22Rv1 (cell line): ENCODE data around the gene TEX12.

ENCODE experiments used
- CTCF ChIP-seq: fragments of 450-650 bp; IDR thresholded peaks from 2 replicates; pipeline ENCODE4 v1.5.1; 2017; ENCODE audit warnings: mild to moderate bottlenecking
- ZFX ChIP-seq: fragments of 450-650 bp; IDR thresholded peaks from 2 replicates; pipeline ENCODE4 v1.6.1; 2017; ENCODE audit warnings: antibody characterized with exemption, borderline replicate concordance

GRCh38 chr11:112219476-112220232 is 52.5 kb downstream of the TEX12 start:
- peak; percentile 76 for TF ChIP-seq CTCF
- no peak for TF ChIP-seq ZFX
